ENCODE data around the gene GEMIN5. TPM values are rescaled to one million over a fixed set of nuclear protein-coding genes. Genes with fewer than 3 reads are reported as not detected.

The GEMIN5 gene
- total and polyA plus RNA-seq, 2 of the 8 experiments (the other 6 are each of a cell fraction or from before 2014, with no cell fraction given), result 12.8 to 47.0 TPM

DNA sequence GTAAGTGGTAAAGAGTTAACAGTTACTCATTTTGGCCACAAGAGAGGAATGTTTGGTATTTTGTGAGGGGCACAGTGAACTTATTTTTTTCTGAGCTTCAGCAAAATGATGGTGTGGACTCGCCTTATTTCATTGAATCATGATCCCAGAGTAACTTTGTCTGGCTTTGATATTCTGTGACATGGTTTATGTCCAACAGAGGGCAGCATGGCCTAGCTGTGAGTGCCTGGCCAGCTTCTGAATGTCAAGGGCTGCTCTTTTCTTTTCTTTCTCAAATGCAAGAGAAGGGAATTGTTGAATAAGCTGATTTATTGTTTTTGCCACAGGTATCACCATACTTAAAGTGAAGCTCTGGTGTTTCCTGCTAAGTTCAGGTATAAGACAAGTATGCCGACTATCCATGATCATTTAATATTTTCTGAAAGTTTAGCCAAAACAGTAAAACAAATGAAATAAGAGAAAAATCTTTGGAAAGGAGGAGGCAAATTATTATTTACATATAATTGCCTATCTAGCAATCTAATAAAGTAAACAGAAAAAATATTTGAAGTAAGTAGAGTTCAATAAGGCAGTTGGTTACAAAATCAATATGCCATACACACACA is 34.6 kb upstream of the GEMIN5 start:
- ChIA-PET POLR2A (ENCODE audit: partially characterized antibody) (no interaction called here), CTCF (ENCODE audit: partially characterized antibody) (interaction anchor here (0.6 to 18.4 kb wide), 25 partner anchors 9 to 632 kb away, joined by 3 to 471 read pairs (median 5); no protein-coding TSS in a partner anchor)
- Histone ChIP-seq H4K91ac (replicated peaks; ENCODE audit: insufficient read length, low read length) (no peak overlapping the region), H2BK120ac (replicated peaks; ENCODE audit: low read depth, low read length) (no peak overlapping the region), H2AK5ac (ENCODE audit: low read depth, low read length) (no peak overlapping the region), H3K4me1 (replicated peaks in 1 of 4; ENCODE audit: control insufficient read depth in 3 of 4, insufficient read depth in 4 of 4, low read length in 3 of 4) (no peaks in the 10 kb centered on the region), H3K23ac (ENCODE audit: insufficient read length) (no peak overlapping the region), H3K79me1 (ENCODE audit: low read depth, low read length) (no peaks in the 10 kb centered on the region), H2BK20ac (ENCODE audit: low read length) (no peak overlapping the region), H4K20me1 (replicated peaks in 1 of 2; ENCODE audit: control insufficient read depth in 1 of 2, insufficient read depth in 2 of 2, low read length in 2 of 2) (no peaks in the 10 kb centered on the region), H3K27ac (ENCODE audit: low read depth, low read length) (no peak overlapping the region), H2BK12ac (ENCODE audit: low read depth, low read length) (no peak overlapping the region), H2BK5ac (ENCODE audit: low read depth, low read length) (no peak overlapping the region), H3K4me2 (ENCODE audit: insufficient read depth in 1 of 2, low read depth in 2 of 2, low read length in 2 of 2) (no peak overlapping the region), H3K4me3 (ENCODE audit: extremely low read depth in 1 of 4, insufficient read depth in 2 of 4, low read depth in 3 of 4, low read length in 4 of 4) (no peak overlapping the region), H3K9me3 (ENCODE audit: insufficient read depth in 2 of 2, low read depth in 1 of 2, low read length in 1 of 2) (no peaks in the 10 kb centered on the region), H2BK15ac (ENCODE audit: low read length) (no peak overlapping the region), H3K9ac (replicated peaks in 1 of 4; ENCODE audit: extremely low read depth in 1 of 4, low read depth in 3 of 4, low read length in 3 of 4) (no peak overlapping the region), H3K14ac (ENCODE audit: insufficient read length) (no peak overlapping the region), H3K18ac (ENCODE audit: extremely low read depth, low read length) (no peak overlapping the region), H4K5ac (ENCODE audit: insufficient read length, low read depth, low read length) (no peak overlapping the region), H3K56ac (replicated peaks; ENCODE audit: insufficient read length, low read depth, low read length) (no peak overlapping the region), H3K79me2 (ENCODE audit: control insufficient read depth in 1 of 2, insufficient read depth in 2 of 2, low read length in 2 of 2) (no peaks in the 10 kb centered on the region), H2AFZ (ENCODE audit: low read length) (no peak overlapping the region), H3K27me3 (replicated peaks in 1 of 4; ENCODE audit: control insufficient read depth in 3 of 4, extremely low read depth in 1 of 4, insufficient read depth in 3 of 4, low read length in 3 of 4) (no peaks in the 10 kb centered on the region), H3K4ac (replicated peaks; ENCODE audit: insufficient read length, low read depth, low read length) (no peak overlapping the region), H3K23me2 (ENCODE audit: low read depth, low read length) (no peaks in the 10 kb centered on the region), H3K36me3 (ENCODE audit: control insufficient read depth in 2 of 4, insufficient read depth in 4 of 4, low read length in 3 of 4) (peaks cover 0 to 11% (median 3%) of the 10 kb centered on the region in 4 experiments; a peak in 2 of 8 replicates), H4K8ac (ENCODE audit: extremely low read depth, insufficient read depth, low read length) (no peak overlapping the region)
- WGBS, 2 experiments (ENCODE audit: extremely low coverage in 1 of 2, insufficient coverage in 1 of 2, insufficient read length in 1 of 2, insufficient replicate concordance in 2 of 2, low coverage in 1 of 2, low lambda C conversion rate in 2 of 2, missing lambda C conversion rate in 1 of 2), result 71% methylated on average over 2 of the region's 2 CpGs; no CpG with 5 or more reads in 1 of the 2 experiments
- DNase-seq (ENCODE audit: low read depth in 1 of 2, low spot score in 2 of 2), result peak in 1 of 2 experiments; percentile 51
- FAIRE-seq, result peak; percentile 82
- TF ChIP-seq RAD21 (IDR thresholded peaks at IDR 0.05 in 1 of 2, conservative IDR thresholded peaks at IDR 0.05 in 1 of 2; ENCODE audit: low read depth in 2 of 2, low read length in 2 of 2), result peak; percentile 87 to 88
- TF ChIP-seq POLR2A (IDR thresholded peaks at IDR 0.05; ENCODE audit: control extremely low read depth in 1 of 2, low read depth in 2 of 2, low read length in 2 of 2), result no peak
- TF ChIP-seq, protein P1, sequence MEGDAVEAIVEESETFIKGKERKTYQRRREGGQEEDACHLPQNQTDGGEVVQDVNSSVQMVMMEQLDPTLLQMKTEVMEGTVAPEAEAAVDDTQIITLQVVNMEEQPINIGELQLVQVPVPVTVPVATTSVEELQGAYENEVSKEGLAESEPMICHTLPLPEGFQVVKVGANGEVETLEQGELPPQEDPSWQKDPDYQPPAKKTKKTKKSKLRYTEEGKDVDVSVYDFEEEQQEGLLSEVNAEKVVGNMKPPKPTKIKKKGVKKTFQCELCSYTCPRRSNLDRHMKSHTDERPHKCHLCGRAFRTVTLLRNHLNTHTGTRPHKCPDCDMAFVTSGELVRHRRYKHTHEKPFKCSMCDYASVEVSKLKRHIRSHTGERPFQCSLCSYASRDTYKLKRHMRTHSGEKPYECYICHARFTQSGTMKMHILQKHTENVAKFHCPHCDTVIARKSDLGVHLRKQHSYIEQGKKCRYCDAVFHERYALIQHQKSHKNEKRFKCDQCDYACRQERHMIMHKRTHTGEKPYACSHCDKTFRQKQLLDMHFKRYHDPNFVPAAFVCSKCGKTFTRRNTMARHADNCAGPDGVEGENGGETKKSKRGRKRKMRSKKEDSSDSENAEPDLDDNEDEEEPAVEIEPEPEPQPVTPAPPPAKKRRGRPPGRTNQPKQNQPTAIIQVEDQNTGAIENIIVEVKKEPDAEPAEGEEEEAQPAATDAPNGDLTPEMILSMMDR (IDR thresholded peaks at IDR 0.05; ENCODE audit: control extremely low read depth in 1 of 3, insufficient read depth in 1 of 3, low read depth in 1 of 3, low read length in 3 of 3), result peak; percentile 52 to 84 (median 80)

Data from H1 (cell line).